Vagina (tissue), 2 donors: Measurements from ENCODE around the gene ERCC2. TPM values are rescaled to one million over a fixed set of nuclear protein-coding genes. Genes with fewer than 3 reads are reported as not detected.

ENCODE experiments used
- DNase-seq, 2 donors: peaks; one replicate each; pipeline ENCODE4 v3.0.0-alpha.2; 2017; ENCODE audit errors: extremely low spot score in 2 of 2
- H3K27ac ChIP-seq: fragments of 200-600 bp; sonication (generic); one replicate; pipeline ENCODE4 v1.5.1; 2019
- H3K27me3 ChIP-seq: fragments of 200-600 bp; sonication (generic); one replicate; pipeline ENCODE4 v1.5.1; 2019
- H3K36me3 ChIP-seq, 2 donors: fragments of 200-600 bp; sonication (generic); one replicate each; pipeline ENCODE4 v1.5.1; 2017 to 2019
- H3K4me1 ChIP-seq: fragments of 200-600 bp; sonication (generic); one replicate; pipeline ENCODE4 v1.5.1; 2019
- H3K4me3 ChIP-seq, 2 donors: fragments of 200-600 bp; sonication (generic); 1 replicate in 1 of 2; 2 replicates in 1 of 2; pipeline ENCODE4 v1.5.1; 2016 to 2019
- H3K9me3 ChIP-seq: fragments of 200-600 bp; sonication (generic); one replicate; pipeline ENCODE4 v1.5.1; 2019
- POLR2A ChIP-seq, 2 donors: fragments of 450-650 bp; IDR thresholded peaks; one replicate each; pipeline ENCODE4 v1.6.1; 2017; ENCODE audit warnings: antibody characterized with exemption in 2 of 2, mild to moderate bottlenecking in 2 of 2, moderate library complexity in 2 of 2
- POLR2AphosphoS5 ChIP-seq, 2 donors: sonication (generic); formaldehyde crosslinking; IDR thresholded peaks; one replicate each; pipeline ENCODE4 v1.9.0; 2017; ENCODE audit warnings: antibody characterized with exemption in 2 of 2, mild to moderate bottlenecking in 2 of 2, low read depth in 1 of 2; ENCODE audit not compliant: insufficient read depth in 1 of 2
- intact Hi-C: fragments of 100-400 bp; cut with DNase I; formaldehyde crosslinking; loops from one replicate; pipeline ENCODE4 v1.15.1; 2023
- total RNA-seq: library from RNA; depleted of rRNA; stranded (reverse); fragments of >200 nt; gene quantifications from one replicate; pipeline ENCODE4 v1.2.3, GENCODE V29; 2016
- TF ChIP-seq, protein P1 (sequence below), 3 experiments: fragments of 450-650 bp in 2 of 3; fragments of 200-600 bp in 1 of 3; sonication (generic) in 1 of 3; IDR thresholded peaks; one replicate each; pipeline ENCODE4 v1.5.1; 2017 to 2019; ENCODE audit warnings: antibody characterized with exemption in 3 of 3, mild to moderate bottlenecking in 2 of 3, moderate library complexity in 2 of 3

ERCC2 gene
- total RNA-seq, 1 donor from 2014 or later = 17.9 TPM

DNA sequence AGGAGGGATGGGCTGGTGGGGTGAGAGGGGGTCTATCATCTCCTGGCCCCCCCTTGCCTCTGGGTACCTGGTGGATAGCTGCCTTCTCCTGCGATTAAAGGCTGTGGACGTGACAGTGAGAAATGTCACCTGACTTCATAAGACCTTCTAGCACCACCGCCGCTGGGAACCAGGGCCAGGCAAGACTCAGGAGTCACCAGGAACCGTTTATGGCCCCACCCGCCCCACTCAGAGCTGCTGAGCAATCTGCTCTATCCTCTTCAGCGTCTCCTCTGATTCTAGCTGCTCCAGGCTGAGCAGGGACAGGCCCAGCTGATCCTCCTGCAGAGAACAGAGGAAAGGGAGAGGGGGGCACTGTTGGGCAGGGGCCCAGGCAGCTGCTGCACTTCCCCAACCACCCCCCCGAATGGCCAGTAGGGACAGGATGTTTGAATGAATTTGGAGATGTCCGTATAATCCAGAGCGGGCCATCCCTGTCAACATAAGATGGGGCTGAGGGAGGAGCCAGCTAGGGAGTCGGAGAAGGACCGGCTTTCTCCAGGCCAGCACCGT lies 18.9 kb downstream of the ERCC2 start:
- no peaks in the 10 kb centered on the region for H3K4me1 ChIP-seq
- H3K4me3 ChIP-seq = no peak overlapping the region
- no peaks in the 10 kb centered on the region for H3K27me3 ChIP-seq
- DNase-seq = no peak
- H3K27ac ChIP-seq = no peak overlapping the region
- H3K9me3 ChIP-seq = no peaks in the 10 kb centered on the region
- TF ChIP-seq POLR2A (IDR thresholded peaks at IDR 0.05) = no peak
- TF ChIP-seq, protein P1, sequence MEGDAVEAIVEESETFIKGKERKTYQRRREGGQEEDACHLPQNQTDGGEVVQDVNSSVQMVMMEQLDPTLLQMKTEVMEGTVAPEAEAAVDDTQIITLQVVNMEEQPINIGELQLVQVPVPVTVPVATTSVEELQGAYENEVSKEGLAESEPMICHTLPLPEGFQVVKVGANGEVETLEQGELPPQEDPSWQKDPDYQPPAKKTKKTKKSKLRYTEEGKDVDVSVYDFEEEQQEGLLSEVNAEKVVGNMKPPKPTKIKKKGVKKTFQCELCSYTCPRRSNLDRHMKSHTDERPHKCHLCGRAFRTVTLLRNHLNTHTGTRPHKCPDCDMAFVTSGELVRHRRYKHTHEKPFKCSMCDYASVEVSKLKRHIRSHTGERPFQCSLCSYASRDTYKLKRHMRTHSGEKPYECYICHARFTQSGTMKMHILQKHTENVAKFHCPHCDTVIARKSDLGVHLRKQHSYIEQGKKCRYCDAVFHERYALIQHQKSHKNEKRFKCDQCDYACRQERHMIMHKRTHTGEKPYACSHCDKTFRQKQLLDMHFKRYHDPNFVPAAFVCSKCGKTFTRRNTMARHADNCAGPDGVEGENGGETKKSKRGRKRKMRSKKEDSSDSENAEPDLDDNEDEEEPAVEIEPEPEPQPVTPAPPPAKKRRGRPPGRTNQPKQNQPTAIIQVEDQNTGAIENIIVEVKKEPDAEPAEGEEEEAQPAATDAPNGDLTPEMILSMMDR (IDR thresholded peaks at IDR 0.05) = no peak
- peaks cover 0 to 13% of the 10 kb centered on the region in 2 donors for H3K36me3 ChIP-seq
- intact Hi-C loops = no loop called here

DNA sequence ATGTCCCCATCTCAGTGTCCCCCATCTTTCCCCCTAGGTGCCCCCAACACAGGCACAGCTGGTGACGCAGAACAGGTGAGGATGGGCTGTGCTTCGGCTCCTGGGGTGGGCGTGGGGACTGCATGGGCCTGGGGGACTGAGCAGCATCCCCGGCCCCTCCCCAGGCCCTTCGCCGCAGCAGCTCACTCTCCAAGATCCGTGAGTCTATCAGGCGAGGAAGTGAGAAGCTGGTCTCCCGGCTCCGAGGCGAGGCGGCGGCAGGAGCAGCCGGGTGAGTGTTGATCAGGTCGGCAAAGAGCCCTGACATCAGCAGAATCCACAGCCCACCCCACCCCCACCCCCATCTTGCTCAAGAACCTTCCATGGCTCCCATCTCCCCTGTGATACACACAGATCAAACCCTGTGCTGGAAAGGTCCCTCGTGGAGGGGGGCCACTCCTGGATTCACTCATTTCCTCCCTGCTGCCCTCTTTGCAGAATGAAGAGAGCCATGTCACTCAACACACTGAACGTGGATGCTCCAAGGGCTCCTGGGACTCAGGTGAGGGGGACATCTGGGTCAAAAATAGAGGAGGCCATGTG lies 19.8 kb downstream of the ERCC2 start:
- TF ChIP-seq POLR2AphosphoS5 (IDR thresholded peaks at IDR 0.05; ENCODE audit: insufficient read depth in 1 of 2, low read depth in 1 of 2) (no peak), POLR2A (IDR thresholded peaks at IDR 0.05) (no peak)
- TF ChIP-seq, protein P1 (IDR thresholded peaks at IDR 0.05) = no peak
- intact Hi-C loops = no loop called here
- no peak overlapping the region for H3K4me3 ChIP-seq
- H3K9me3 ChIP-seq = no peaks in the 10 kb centered on the region
- no peaks in the 10 kb centered on the region for H3K27me3 ChIP-seq
- peaks cover 1% of the 10 kb centered on the region for H3K4me1 ChIP-seq
- no peak for DNase-seq
- H3K36me3 ChIP-seq = peaks cover 0 to 13% of the 10 kb centered on the region in 2 donors
- no peak overlapping the region for H3K27ac ChIP-seq

DNA sequence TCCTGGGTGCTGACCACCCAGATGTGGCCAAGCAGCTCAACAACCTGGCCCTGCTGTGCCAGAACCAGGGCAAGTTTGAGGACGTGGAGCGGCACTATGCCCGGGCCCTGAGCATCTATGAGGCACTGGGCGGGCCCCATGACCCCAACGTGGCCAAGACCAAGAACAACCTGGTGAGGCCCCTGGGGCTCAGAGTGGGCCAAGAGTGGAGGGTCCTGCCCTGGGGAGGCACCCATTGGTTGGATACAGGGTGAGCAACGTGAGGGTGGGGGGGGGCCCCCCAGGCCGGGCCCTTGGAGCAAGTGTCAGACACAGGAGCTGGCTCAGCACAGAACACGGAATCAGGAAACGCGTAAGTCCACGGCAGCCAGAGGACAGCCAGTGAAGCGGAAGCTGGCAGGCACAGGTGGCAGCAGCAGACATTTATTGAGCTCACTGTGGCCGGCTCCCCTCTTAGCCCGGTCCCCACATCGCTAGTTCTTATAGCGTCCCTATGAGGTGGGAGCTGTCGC lies 20.9 kb downstream of the ERCC2 start:
- intact Hi-C loops = no loop called here
- TF ChIP-seq POLR2AphosphoS5 (IDR thresholded peaks at IDR 0.05; ENCODE audit: insufficient read depth in 1 of 2, low read depth in 1 of 2) (no peak), POLR2A (IDR thresholded peaks at IDR 0.05) (no peak)
- TF ChIP-seq, protein P1 (IDR thresholded peaks at IDR 0.05) = no peak
- Histone ChIP-seq H3K27me3 (no peaks in the 10 kb centered on the region), H3K9me3 (no peaks in the 10 kb centered on the region), H3K36me3 (peaks cover 0 to 13% of the 10 kb centered on the region in 2 donors), H3K4me1 (peaks cover 7% of the 10 kb centered on the region), H3K4me3 (no peak overlapping the region), H3K27ac (no peak overlapping the region)
- no peak for DNase-seq

- intact Hi-C loops = no loop called here
- peaks cover 0 to 13% of the 10 kb centered on the region in 2 donors for H3K36me3 ChIP-seq
Observed at GRCh38 chr19:45349126-45349415, 21.3 kb downstream of the ERCC2 start.

More at GRCh38 chr19:45349126-45349415, 21.3 kb downstream of the ERCC2 start:
- Histone ChIP-seq H3K9me3 (no peaks in the 10 kb centered on the region), H3K27ac (no peak overlapping the region), H3K4me3 (no peak overlapping the region), H3K27me3 (no peaks in the 10 kb centered on the region), H3K4me1 (peaks cover 7% of the 10 kb centered on the region)
- no peak for DNase-seq
- TF ChIP-seq, protein P1 (IDR thresholded peaks at IDR 0.05) = no peak
- no peak for TF ChIP-seq POLR2AphosphoS5 (IDR thresholded peaks at IDR 0.05; ENCODE audit: insufficient read depth in 1 of 2, low read depth in 1 of 2)
- no peak for TF ChIP-seq POLR2A (IDR thresholded peaks at IDR 0.05)
